Measurements from ENCODE around the gene MED27.

MED27 gene

DNA sequence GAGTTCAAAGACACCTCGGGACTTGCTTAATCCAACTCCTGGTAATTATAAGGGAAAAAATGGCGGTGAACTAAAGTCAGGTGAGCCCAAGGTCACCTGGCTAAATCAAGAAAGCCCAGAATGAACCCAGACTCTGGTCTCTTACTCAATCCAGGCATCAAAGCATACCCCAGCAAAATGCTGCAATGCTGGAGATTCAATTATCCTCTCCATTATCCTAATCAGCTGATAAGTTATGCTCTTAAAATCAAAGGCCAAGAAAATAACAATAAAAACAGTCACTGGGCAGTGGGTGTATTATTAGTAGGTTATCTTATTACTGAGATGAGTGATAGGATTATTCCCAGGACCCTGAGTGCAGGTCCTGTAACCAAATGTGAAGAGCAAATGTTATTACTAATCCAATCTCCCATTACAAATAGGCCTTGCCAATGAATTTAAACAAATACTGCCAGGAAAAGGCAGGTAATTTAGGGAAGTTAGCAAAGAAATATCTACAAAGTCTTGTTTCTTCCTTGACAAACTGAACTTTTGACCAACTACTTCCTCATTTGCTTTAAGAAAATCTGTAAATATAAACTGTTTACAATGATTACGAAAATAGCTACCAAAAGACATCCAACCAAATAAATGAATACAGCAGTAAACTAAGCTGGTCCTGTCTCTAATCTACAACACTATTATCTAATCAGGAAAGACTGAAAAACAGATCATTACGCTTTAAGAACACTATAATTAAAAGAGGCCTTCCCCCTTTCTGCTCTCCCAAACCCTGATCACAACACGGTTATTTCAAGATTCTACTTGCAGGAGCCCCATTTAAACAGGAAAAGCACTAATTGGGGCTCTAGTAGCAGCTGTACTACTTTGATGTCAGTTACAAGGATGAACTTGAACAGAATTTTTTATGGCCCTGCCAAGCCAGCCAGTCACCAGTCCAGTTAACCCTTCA is 103.2 kb downstream of the MED27 start:
- Histone ChIP-seq H3K27ac (ENCODE audit: insufficient read depth, low read depth, low read length, poor library complexity, severe bottlenecking) (no peak overlapping the region), H3K9me3 (ENCODE audit: control insufficient read depth, low read length) (no peaks in the 10 kb centered on the region), H3K4me1 (ENCODE audit: control insufficient read depth, insufficient read depth, low read length) (no peaks in the 10 kb centered on the region), H3K27me3 (ENCODE audit: control insufficient read depth, insufficient read depth, low read length, poor library complexity, severe bottlenecking) (no peaks in the 10 kb centered on the region), H3K4me3 (ENCODE audit: insufficient read depth, low read depth, low read length) (no peak overlapping the region), H3K36me3 (ENCODE audit: control insufficient read depth, insufficient read depth, low read length) (no peaks in the 10 kb centered on the region)
- 90 to 93% methylated on average over 5 of the region's 5 CpGs for WGBS, 2 experiments

DNA sequence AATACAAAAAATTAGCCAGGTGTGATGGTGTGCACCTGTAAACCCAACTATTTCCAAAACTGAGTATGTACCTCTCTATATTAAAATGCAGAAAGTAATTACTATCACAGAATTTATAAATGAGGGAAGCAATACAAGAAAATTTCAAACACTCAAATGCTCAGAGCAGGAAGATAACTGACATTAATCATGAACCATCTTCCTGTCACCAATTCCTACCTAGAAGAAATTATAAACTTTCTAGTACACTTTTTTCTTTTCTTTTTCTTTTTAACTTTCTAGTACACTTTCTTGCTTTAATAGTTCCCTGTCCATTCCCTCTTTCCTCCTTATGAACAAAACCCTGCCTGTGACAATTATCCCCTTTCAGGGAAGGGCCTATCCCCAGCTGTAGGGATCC is 106.8 kb downstream of the MED27 start:
- no peak overlapping the region for H3K4me3 ChIP-seq (ENCODE audit: insufficient read depth, low read depth, low read length)
- no peaks in the 10 kb centered on the region for H3K4me1 ChIP-seq (ENCODE audit: control insufficient read depth, insufficient read depth, low read length)
- H3K27ac ChIP-seq (ENCODE audit: insufficient read depth, low read depth, low read length, poor library complexity, severe bottlenecking), result no peak overlapping the region
- no peaks in the 10 kb centered on the region for H3K36me3 ChIP-seq (ENCODE audit: control insufficient read depth, insufficient read depth, low read length)
- H3K27me3 ChIP-seq (ENCODE audit: control insufficient read depth, insufficient read depth, low read length, poor library complexity, severe bottlenecking), result no peaks in the 10 kb centered on the region
- no peaks in the 10 kb centered on the region for H3K9me3 ChIP-seq (ENCODE audit: control insufficient read depth, low read length)

DNA sequence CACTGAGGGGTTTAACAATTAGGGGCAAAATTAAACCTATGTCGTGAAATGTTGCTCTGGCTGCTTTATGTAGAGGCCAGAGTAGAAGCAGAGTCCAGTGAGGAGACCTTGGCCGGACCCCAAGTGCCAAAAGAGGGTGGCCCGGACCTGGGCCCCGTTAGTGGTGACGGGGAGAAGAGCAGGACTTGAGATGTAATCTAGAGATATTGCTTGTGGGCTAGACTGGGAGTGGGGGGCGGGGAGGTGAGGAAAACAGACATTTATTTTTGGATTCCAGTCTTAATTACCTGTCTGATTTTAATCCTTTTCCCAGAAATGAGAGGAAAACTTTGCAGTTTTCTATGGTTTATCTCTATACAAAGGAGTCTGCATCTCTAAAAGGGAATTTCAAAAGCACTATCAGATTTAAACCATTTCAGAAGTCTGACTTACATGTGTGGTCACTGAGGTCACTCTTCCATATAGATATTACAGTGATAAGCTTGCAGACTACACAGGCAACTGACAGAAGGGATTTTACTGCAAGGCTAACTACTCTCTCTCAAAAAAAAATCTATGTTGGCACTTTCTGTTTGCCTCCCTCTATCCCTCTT is 108.1 kb downstream of the MED27 start:
- H3K27ac ChIP-seq (ENCODE audit: insufficient read depth, low read depth, low read length, poor library complexity, severe bottlenecking), result no peak overlapping the region
- no peaks in the 10 kb centered on the region for H3K4me1 ChIP-seq (ENCODE audit: control insufficient read depth, insufficient read depth, low read length)
- H3K9me3 ChIP-seq (ENCODE audit: control insufficient read depth, low read length), result no peaks in the 10 kb centered on the region
- no peaks in the 10 kb centered on the region for H3K36me3 ChIP-seq (ENCODE audit: control insufficient read depth, insufficient read depth, low read length)
- no peaks in the 10 kb centered on the region for H3K27me3 ChIP-seq (ENCODE audit: control insufficient read depth, insufficient read depth, low read length, poor library complexity, severe bottlenecking)
- 94 to 96% methylated on average over 6 of the region's 6 CpGs for WGBS, 2 experiments
- no peak overlapping the region for H3K4me3 ChIP-seq (ENCODE audit: insufficient read depth, low read depth, low read length)

DNA sequence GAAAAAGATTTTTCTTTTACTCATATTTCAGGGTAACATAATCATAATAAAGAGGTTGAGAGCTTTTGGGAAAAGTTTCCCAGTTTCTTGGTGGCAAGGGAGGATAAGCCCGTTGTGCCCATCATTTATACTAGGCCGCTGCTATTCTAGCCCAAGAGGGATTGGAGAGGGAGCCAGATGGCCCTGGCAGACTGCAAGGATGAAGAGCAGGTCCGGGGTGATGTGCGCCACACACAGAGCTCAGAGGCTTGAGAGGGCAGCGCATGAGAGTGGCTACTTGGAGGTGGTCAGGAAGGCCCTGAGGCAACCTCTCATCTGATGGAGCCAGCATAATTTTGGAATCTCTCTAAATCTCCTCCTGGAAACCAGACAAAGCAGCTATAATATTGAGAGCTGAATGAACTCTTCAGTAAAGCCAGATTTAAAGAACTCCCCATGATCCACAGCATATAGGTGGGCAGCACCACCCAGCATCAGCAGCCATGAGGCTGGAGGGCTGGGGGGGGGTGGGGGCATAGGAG is 110.1 kb downstream of the MED27 start:
- no peaks in the 10 kb centered on the region for H3K27me3 ChIP-seq (ENCODE audit: control insufficient read depth, insufficient read depth, low read length, poor library complexity, severe bottlenecking)
- no peaks in the 10 kb centered on the region for H3K36me3 ChIP-seq (ENCODE audit: control insufficient read depth, insufficient read depth, low read length)
- no peak overlapping the region for H3K4me3 ChIP-seq (ENCODE audit: insufficient read depth, low read depth, low read length)
- no peaks in the 10 kb centered on the region for H3K9me3 ChIP-seq (ENCODE audit: control insufficient read depth, low read length)
- no peak overlapping the region for H3K27ac ChIP-seq (ENCODE audit: insufficient read depth, low read depth, low read length, poor library complexity, severe bottlenecking)
- peaks cover 7% of the 10 kb centered on the region for H3K4me1 ChIP-seq (ENCODE audit: control insufficient read depth, insufficient read depth, low read length)
- WGBS, 2 experiments, result 92 to 95% methylated on average over 5 of the region's 5 CpGs

DNA sequence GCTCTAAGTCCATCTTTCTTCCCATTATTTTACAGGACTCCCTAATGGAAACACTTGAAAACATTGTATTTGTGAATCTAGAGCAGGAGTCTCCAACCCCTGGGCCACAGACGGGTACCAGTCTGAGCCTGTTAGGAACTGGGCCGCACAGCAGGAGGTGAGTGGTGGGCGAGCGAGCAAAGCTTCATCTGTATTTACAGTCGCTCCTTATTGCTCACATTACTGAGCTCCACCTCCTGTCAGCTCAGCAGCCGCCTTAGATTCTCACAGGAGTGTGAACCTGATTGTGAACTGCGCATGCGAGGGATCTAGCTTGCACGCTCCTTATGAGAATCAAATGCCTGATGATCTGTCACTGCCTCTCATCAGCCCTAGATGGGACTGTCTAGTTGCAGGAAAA is 111.0 kb downstream of the MED27 start:
- Histone ChIP-seq H3K9me3 (ENCODE audit: control insufficient read depth, low read length) (no peaks in the 10 kb centered on the region), H3K4me3 (ENCODE audit: insufficient read depth, low read depth, low read length) (no peak overlapping the region), H3K4me1 (ENCODE audit: control insufficient read depth, insufficient read depth, low read length) (peaks cover 10% of the 10 kb centered on the region), H3K27ac (ENCODE audit: insufficient read depth, low read depth, low read length, poor library complexity, severe bottlenecking) (no peak overlapping the region), H3K36me3 (ENCODE audit: control insufficient read depth, insufficient read depth, low read length) (no peaks in the 10 kb centered on the region), H3K27me3 (ENCODE audit: control insufficient read depth, insufficient read depth, low read length, poor library complexity, severe bottlenecking) (no peaks in the 10 kb centered on the region)
- WGBS, 2 experiments, result 87 to 88% methylated on average over 9 of the region's 9 CpGs

DNA sequence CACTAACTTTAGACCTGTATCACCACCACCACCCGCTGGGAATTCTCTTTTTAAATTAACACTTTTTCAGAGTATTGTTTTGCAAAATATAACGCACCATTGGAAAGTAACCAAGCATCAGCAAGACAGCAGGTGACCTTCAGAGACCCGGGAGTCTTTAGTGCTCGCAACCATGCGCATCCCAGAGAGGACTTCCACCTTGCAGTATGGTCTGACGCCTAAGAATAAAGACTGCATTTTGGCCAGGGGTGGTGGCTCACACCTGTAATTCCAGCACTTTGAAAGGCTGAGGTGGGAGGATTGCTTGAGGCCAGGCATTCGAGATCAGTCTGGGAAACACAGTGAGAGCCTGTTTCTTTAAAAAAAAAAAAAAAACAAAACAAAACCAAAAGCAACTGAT is 113.8 kb downstream of the MED27 start:
- Histone ChIP-seq H3K27me3 (ENCODE audit: control insufficient read depth, insufficient read depth, low read length, poor library complexity, severe bottlenecking) (no peaks in the 10 kb centered on the region), H3K4me3 (ENCODE audit: insufficient read depth, low read depth, low read length) (no peak overlapping the region), H3K9me3 (ENCODE audit: control insufficient read depth, low read length) (no peaks in the 10 kb centered on the region), H3K36me3 (ENCODE audit: control insufficient read depth, insufficient read depth, low read length) (no peaks in the 10 kb centered on the region), H3K4me1 (ENCODE audit: control insufficient read depth, insufficient read depth, low read length) (peaks cover 28% of the 10 kb centered on the region), H3K27ac (ENCODE audit: insufficient read depth, low read depth, low read length, poor library complexity, severe bottlenecking) (no peak overlapping the region)
- 50 to 56% methylated on average over 7 of the region's 7 CpGs for WGBS, 2 experiments

DNA sequence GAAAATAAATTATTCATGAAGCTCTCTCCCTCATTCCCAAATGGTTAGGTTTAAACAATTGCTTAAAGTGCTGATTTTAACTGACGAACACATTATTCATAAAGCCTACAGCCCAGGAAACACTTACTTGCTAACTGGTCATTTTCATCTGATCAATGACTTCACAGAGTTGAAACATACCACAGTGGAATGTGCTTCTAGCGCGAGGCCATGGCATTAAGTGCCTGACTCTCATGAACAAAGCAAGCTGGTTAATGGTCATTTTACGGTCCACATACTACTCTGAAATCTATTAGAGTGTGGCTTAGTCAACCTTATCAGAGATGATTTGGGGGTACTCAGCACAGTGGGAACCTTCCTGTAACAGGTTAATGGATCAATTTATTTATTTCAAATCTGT is 114.6 kb downstream of the MED27 start:
- H3K36me3 ChIP-seq (ENCODE audit: control insufficient read depth, insufficient read depth, low read length), result no peaks in the 10 kb centered on the region
- 85 to 87% methylated on average over 4 of the region's 4 CpGs for WGBS, 2 experiments
- H3K9me3 ChIP-seq (ENCODE audit: control insufficient read depth, low read length), result no peaks in the 10 kb centered on the region
- no peak overlapping the region for H3K27ac ChIP-seq (ENCODE audit: insufficient read depth, low read depth, low read length, poor library complexity, severe bottlenecking)
- no peak overlapping the region for H3K4me3 ChIP-seq (ENCODE audit: insufficient read depth, low read depth, low read length)
- peaks cover 34% of the 10 kb centered on the region for H3K4me1 ChIP-seq (ENCODE audit: control insufficient read depth, insufficient read depth, low read length)
- H3K27me3 ChIP-seq (ENCODE audit: control insufficient read depth, insufficient read depth, low read length, poor library complexity, severe bottlenecking), result no peaks in the 10 kb centered on the region

DNA sequence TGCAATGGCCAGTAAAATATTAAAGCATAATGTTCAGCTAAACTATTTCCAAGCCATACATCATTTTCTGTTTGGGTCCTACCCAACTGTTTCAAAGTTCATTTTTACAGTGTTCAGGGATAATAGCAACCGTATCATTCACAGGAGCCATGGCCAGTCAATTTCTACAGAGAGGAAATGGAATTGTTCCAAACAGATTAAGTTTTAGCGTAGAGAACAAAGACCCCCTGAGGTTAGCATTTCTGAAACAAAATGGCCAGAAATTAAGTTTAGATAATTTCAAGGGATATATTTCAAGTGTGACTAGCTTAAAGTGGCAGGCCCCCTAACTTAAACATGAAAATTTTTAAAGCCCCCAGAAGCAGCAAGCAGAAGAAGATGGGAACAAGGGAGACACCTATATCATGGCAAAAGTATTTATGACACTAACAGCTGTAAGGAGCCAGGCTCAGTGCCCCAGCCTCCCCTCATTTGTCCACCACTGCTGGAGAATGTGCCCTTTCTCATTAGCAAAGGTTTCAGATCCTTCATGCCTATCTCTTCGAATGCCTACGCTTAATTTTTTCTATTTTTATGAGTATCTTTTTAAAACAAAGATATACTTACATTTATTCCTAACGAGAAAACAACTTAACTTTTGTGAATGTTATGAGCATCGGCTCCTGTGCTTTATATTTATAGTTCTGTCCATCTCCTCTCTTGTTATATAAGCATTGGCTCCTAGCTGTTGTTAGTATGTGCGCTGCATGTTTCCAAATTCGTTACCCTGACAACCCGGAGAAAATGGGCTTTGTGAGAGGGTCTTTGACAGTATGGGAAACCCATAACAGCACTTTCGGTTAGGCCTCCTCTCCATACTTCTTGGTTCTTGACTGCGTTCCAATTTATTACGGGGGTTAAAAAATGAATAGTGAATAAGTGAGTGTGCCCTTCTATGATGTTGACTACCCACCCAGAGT is 116.3 kb downstream of the MED27 start:
- Histone ChIP-seq H3K27ac (ENCODE audit: insufficient read depth, low read depth, low read length, poor library complexity, severe bottlenecking) (no peak overlapping the region), H3K4me3 (ENCODE audit: insufficient read depth, low read depth, low read length) (no peak overlapping the region), H3K27me3 (ENCODE audit: control insufficient read depth, insufficient read depth, low read length, poor library complexity, severe bottlenecking) (no peaks in the 10 kb centered on the region), H3K4me1 (ENCODE audit: control insufficient read depth, insufficient read depth, low read length) (peaks cover 34% of the 10 kb centered on the region), H3K9me3 (ENCODE audit: control insufficient read depth, low read length) (no peaks in the 10 kb centered on the region), H3K36me3 (ENCODE audit: control insufficient read depth, insufficient read depth, low read length) (no peaks in the 10 kb centered on the region)
- WGBS, 2 experiments, result 91% methylated on average over 8 to 11 of the region's 12 CpGs

DNA sequence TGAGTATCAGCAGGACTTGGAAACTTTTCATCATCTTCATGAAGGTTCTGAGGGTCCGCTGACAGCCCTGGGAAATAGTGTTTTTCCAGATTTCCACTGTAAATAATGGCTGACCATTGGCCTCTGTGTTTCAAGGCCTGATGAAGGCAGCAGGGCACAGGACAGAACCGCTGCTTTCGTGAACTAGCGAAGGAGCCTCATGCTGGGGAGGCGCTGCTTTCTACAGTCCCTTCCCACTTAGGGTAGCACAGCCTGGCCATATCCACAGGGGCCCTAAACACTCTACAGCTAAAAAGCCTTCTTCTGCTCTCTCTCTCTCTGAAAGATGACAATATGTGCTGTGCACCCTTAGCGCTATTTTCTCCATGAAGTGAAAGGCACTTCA is 118.2 kb downstream of the MED27 start:
- Histone ChIP-seq H3K9me3 (ENCODE audit: control insufficient read depth, low read length) (no peaks in the 10 kb centered on the region), H3K27me3 (ENCODE audit: control insufficient read depth, insufficient read depth, low read length, poor library complexity, severe bottlenecking) (no peaks in the 10 kb centered on the region), H3K27ac (ENCODE audit: insufficient read depth, low read depth, low read length, poor library complexity, severe bottlenecking) (peak overlapping the region; percentile 30), H3K36me3 (ENCODE audit: control insufficient read depth, insufficient read depth, low read length) (no peaks in the 10 kb centered on the region), H3K4me3 (ENCODE audit: insufficient read depth, low read depth, low read length) (no peak overlapping the region), H3K4me1 (ENCODE audit: control insufficient read depth, insufficient read depth, low read length) (peaks cover 34% of the 10 kb centered on the region)
- 51 to 59% methylated on average over 6 of the region's 6 CpGs for WGBS, 2 experiments
